ENCODE measurements around the gene MIPOL1.

MIPOL1 gene

GRCh38 chr14:37406095-37406494 lies 208.4 kb downstream of the MIPOL1 start:
- Mint-ChIP-seq H3K9me3 (ENCODE audit: low read depth) (peaks cover 3% of the 10 kb centered on the region), H3K27me3 (no peaks in the 10 kb centered on the region), H3K36me3 (no peaks in the 10 kb centered on the region), H3K4me1 (ENCODE audit: low read depth) (no peaks in the 10 kb centered on the region), H3K4me3 (no peak overlapping the region), H3K27ac (no peak overlapping the region)

- H3K27me3 Mint-ChIP-seq, result no peaks in the 10 kb centered on the region
- H3K9me3 Mint-ChIP-seq (ENCODE audit: low read depth), result peaks cover 4% of the 10 kb centered on the region
- no peak overlapping the region for H3K27ac Mint-ChIP-seq
- no peaks in the 10 kb centered on the region for H3K36me3 Mint-ChIP-seq
- H3K4me1 Mint-ChIP-seq (ENCODE audit: low read depth), result no peaks in the 10 kb centered on the region
- no peak overlapping the region for H3K4me3 Mint-ChIP-seq
Observed at GRCh38 chr14:37411079-37411735, 213.5 kb downstream of the MIPOL1 start.

- Mint-ChIP-seq H3K27ac (no peak overlapping the region), H3K4me3 (no peak overlapping the region), H3K9me3 (ENCODE audit: low read depth) (peaks cover 7% of the 10 kb centered on the region), H3K4me1 (ENCODE audit: low read depth) (no peaks in the 10 kb centered on the region), H3K36me3 (no peaks in the 10 kb centered on the region), H3K27me3 (no peaks in the 10 kb centered on the region)
Observed at GRCh38 chr14:37413050-37413449, 215.3 kb downstream of the MIPOL1 start.

- no peak overlapping the region for H3K4me3 Mint-ChIP-seq
- H3K4me1 Mint-ChIP-seq (ENCODE audit: low read depth), result no peaks in the 10 kb centered on the region
- no peaks in the 10 kb centered on the region for H3K27me3 Mint-ChIP-seq
- H3K36me3 Mint-ChIP-seq, result no peaks in the 10 kb centered on the region
- peaks cover 7% of the 10 kb centered on the region for H3K9me3 Mint-ChIP-seq (ENCODE audit: low read depth)
- H3K27ac Mint-ChIP-seq, result no peak overlapping the region
Observed at GRCh38 chr14:37413504-37414003, 215.8 kb downstream of the MIPOL1 start.

- Mint-ChIP-seq H3K4me3 (no peak overlapping the region), H3K4me1 (ENCODE audit: low read depth) (no peaks in the 10 kb centered on the region), H3K36me3 (no peaks in the 10 kb centered on the region), H3K9me3 (ENCODE audit: low read depth) (peaks cover 7% of the 10 kb centered on the region), H3K27ac (no peak overlapping the region), H3K27me3 (no peaks in the 10 kb centered on the region)
Observed at GRCh38 chr14:37416264-37416663, 218.5 kb downstream of the MIPOL1 start.

- H3K4me1 Mint-ChIP-seq (ENCODE audit: low read depth), result no peaks in the 10 kb centered on the region
- H3K27ac Mint-ChIP-seq, result no peak overlapping the region
- no peaks in the 10 kb centered on the region for H3K36me3 Mint-ChIP-seq
- H3K9me3 Mint-ChIP-seq (ENCODE audit: low read depth), result peaks cover 7% of the 10 kb centered on the region
- H3K4me3 Mint-ChIP-seq, result no peak overlapping the region
- no peaks in the 10 kb centered on the region for H3K27me3 Mint-ChIP-seq
Observed at GRCh38 chr14:37417151-37417550, 219.4 kb downstream of the MIPOL1 start.

GRCh38 chr14:37417833-37418232 lies 220.1 kb downstream of the MIPOL1 start:
- no peak overlapping the region for H3K4me3 Mint-ChIP-seq
- H3K9me3 Mint-ChIP-seq (ENCODE audit: low read depth), result peaks cover 7% of the 10 kb centered on the region
- no peak overlapping the region for H3K27ac Mint-ChIP-seq
- H3K27me3 Mint-ChIP-seq, result no peaks in the 10 kb centered on the region
- no peaks in the 10 kb centered on the region for H3K36me3 Mint-ChIP-seq
- no peaks in the 10 kb centered on the region for H3K4me1 Mint-ChIP-seq (ENCODE audit: low read depth)

- H3K4me3 Mint-ChIP-seq, result no peak overlapping the region
Observed at GRCh38 chr14:37420622-37421021, 222.9 kb downstream of the MIPOL1 start.

GRCh38 chr14:37422319-37422718 lies 224.6 kb downstream of the MIPOL1 start:
- Mint-ChIP-seq H3K9me3 (ENCODE audit: low read depth) (peaks cover 3% of the 10 kb centered on the region), H3K36me3 (no peaks in the 10 kb centered on the region), H3K27me3 (no peaks in the 10 kb centered on the region), H3K4me3 (no peak overlapping the region), H3K4me1 (ENCODE audit: low read depth) (no peaks in the 10 kb centered on the region), H3K27ac (no peak overlapping the region)

More at GRCh38 chr14:37420622-37421021, 222.9 kb downstream of the MIPOL1 start:
- no peaks in the 10 kb centered on the region for H3K36me3 Mint-ChIP-seq
- H3K27ac Mint-ChIP-seq, result no peak overlapping the region
- H3K4me1 Mint-ChIP-seq (ENCODE audit: low read depth), result no peaks in the 10 kb centered on the region
- H3K27me3 Mint-ChIP-seq, result no peaks in the 10 kb centered on the region
- H3K9me3 Mint-ChIP-seq (ENCODE audit: low read depth), result peaks cover 6% of the 10 kb centered on the region

- Mint-ChIP-seq H3K27me3 (no peaks in the 10 kb centered on the region), H3K36me3 (no peaks in the 10 kb centered on the region), H3K4me1 (ENCODE audit: low read depth) (no peaks in the 10 kb centered on the region), H3K4me3 (no peak overlapping the region), H3K27ac (no peak overlapping the region), H3K9me3 (ENCODE audit: low read depth) (peaks cover 3% of the 10 kb centered on the region)
Observed at GRCh38 chr14:37422748-37423147, 225.0 kb downstream of the MIPOL1 start.

- Mint-ChIP-seq H3K27ac (no peak overlapping the region), H3K4me1 (ENCODE audit: low read depth) (no peaks in the 10 kb centered on the region), H3K27me3 (no peaks in the 10 kb centered on the region), H3K4me3 (no peak overlapping the region), H3K9me3 (ENCODE audit: low read depth) (no peaks in the 10 kb centered on the region), H3K36me3 (no peaks in the 10 kb centered on the region)
Observed at GRCh38 chr14:37428954-37429353, 231.2 kb downstream of the MIPOL1 start.

- H3K36me3 Mint-ChIP-seq, result no peaks in the 10 kb centered on the region
- H3K9me3 Mint-ChIP-seq (ENCODE audit: low read depth), result peaks cover 1% of the 10 kb centered on the region
- H3K27ac Mint-ChIP-seq, result no peak overlapping the region
- no peaks in the 10 kb centered on the region for H3K4me1 Mint-ChIP-seq (ENCODE audit: low read depth)
- no peak overlapping the region for H3K4me3 Mint-ChIP-seq
- H3K27me3 Mint-ChIP-seq, result no peaks in the 10 kb centered on the region
Observed at GRCh38 chr14:37429618-37430017, 231.9 kb downstream of the MIPOL1 start.

- no peaks in the 10 kb centered on the region for H3K4me1 Mint-ChIP-seq (ENCODE audit: low read depth)
- no peaks in the 10 kb centered on the region for H3K27me3 Mint-ChIP-seq
- no peaks in the 10 kb centered on the region for H3K36me3 Mint-ChIP-seq
- no peak overlapping the region for H3K4me3 Mint-ChIP-seq
- no peak overlapping the region for H3K27ac Mint-ChIP-seq
- peaks cover 8% of the 10 kb centered on the region for H3K9me3 Mint-ChIP-seq (ENCODE audit: low read depth)
Observed at GRCh38 chr14:37434867-37435266, 237.1 kb downstream of the MIPOL1 start.

GRCh38 chr14:37436519-37436918 lies 238.8 kb downstream of the MIPOL1 start:
- Mint-ChIP-seq H3K4me3 (no peak overlapping the region), H3K27me3 (no peaks in the 10 kb centered on the region), H3K9me3 (ENCODE audit: low read depth) (peaks cover 12% of the 10 kb centered on the region), H3K4me1 (ENCODE audit: low read depth) (no peaks in the 10 kb centered on the region), H3K27ac (no peak overlapping the region), H3K36me3 (no peaks in the 10 kb centered on the region)

- Mint-ChIP-seq H3K27me3 (no peaks in the 10 kb centered on the region), H3K27ac (no peak overlapping the region), H3K36me3 (no peaks in the 10 kb centered on the region), H3K9me3 (ENCODE audit: low read depth) (peaks cover 12% of the 10 kb centered on the region), H3K4me3 (no peak overlapping the region), H3K4me1 (ENCODE audit: low read depth) (no peaks in the 10 kb centered on the region)
Observed at GRCh38 chr14:37437490-37437889, 239.8 kb downstream of the MIPOL1 start.

- Mint-ChIP-seq H3K4me1 (ENCODE audit: low read depth) (no peaks in the 10 kb centered on the region), H3K9me3 (ENCODE audit: low read depth) (peaks cover 12% of the 10 kb centered on the region), H3K27me3 (no peaks in the 10 kb centered on the region), H3K27ac (no peak overlapping the region), H3K36me3 (no peaks in the 10 kb centered on the region), H3K4me3 (no peak overlapping the region)
Observed at GRCh38 chr14:37438444-37438843, 240.7 kb downstream of the MIPOL1 start.

Data from activated naive CD8-positive, alpha-beta T cell (primary cell).